HG02798 (cell line): ENCODE results near the gene ABCD3.
A peak's percentile ranks its signal among the peaks of the same experiment; 100 is the strongest.
"Not testable (repeated sequence)": the region's sequence is repeated elsewhere in the genome, so short reads cannot be mapped to it uniquely, and the experiment has no call there.

ENCODE experiments used
- ATAC-seq: cut with Tn5 transposase; IDR thresholded peaks from one replicate; pipeline ENCODE4 v1.9.1; 2021; ENCODE audit warnings: mild to moderate bottlenecking; ENCODE audit not compliant: unreplicated experiment, poor library complexity

Gene ABCD3

DNA sequence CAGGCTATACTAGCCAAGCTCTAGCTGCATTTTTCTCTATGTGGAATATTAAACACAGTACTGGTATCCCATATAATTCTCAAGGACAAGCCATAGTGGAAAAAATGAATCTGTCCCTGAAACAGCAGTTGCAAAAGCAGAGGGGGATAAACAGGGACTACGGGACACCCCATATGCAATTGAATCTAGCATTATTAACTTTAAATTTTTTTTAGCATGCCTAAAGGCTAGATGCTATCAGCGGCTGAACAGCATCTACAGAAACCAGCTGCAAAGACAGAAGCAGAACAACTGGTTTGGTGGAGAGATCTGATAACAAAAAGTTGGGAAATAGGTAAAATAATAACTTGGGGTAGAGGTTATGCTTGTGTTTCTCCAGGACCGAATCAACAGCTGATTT, 30.6 kb downstream of the ABCD3 start:
- ATAC-seq = not testable (repeated sequence)

DNA sequence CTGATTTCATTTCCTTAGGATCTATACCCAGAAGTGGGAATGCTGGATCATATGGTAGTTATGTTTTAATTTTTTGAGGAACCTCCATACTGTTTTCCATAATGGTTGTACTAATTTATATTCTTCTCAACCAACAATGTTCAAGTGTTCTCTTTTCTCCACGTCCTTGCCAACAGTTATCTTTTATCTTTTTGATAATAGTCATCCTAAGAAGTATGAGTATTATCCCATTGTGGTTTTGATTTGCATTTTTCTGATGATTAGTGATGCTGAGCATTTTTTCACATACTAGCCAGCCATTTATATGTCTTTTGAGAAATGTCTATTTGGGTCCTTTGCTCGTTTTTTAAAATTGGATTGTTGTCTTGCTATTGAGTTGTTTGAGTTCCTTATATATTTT, 38.5 kb downstream of the ABCD3 start:
- no peak for ATAC-seq

DNA sequence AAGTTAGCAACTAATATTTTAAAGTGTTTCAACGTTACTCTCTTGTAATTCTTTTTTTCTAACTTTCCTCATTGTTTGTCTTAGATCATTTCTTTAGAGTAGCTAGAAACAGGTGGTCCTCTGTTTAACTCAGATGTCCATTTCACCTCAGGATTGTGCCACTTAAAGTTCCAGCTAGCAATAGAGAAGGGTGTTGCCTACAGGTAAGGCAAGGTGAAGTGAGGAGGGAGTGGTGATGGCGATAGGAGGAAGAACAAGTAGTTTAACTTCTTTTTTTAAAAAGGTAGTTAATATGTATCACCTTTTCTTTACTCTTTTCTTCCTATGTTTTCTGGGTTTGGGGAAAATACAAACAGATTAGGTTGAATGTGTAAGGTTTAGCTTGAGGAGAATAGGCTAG, 44.4 kb downstream of the ABCD3 start:
- no peak for ATAC-seq

DNA sequence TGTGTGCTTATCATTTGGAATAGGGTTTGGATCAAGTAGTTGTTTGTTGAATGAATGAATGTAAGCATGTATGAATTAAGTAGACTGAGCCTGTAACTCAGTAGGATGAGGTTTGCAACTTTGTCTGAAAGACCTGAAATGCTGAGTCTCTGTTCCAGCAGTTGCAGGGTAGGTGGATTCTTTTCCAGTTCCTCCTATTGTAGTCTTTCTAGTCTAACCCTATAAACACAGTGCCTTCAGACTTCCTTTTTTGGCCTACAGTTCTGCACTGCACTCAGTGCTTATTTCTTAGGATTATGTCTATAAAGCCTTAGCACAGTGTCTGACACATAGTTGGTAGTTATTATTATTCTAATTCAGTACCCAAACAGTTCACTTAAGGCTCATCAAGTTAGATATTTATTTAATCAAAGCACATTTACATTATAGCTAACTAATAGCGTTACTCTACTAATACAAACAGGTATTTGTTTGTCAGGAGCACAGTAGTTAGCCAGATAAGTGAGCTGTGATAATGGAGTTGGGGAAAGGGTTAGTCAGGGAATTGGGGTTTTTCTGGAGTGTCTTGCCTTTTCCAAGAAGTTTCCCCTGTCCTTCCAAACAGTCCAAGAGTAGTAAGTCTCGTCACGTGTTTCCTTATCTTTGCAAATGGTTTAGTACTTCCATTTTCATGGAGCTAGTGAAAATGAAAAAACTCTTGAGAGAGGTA, 45.0 kb downstream of the ABCD3 start:
- no peak for ATAC-seq

DNA sequence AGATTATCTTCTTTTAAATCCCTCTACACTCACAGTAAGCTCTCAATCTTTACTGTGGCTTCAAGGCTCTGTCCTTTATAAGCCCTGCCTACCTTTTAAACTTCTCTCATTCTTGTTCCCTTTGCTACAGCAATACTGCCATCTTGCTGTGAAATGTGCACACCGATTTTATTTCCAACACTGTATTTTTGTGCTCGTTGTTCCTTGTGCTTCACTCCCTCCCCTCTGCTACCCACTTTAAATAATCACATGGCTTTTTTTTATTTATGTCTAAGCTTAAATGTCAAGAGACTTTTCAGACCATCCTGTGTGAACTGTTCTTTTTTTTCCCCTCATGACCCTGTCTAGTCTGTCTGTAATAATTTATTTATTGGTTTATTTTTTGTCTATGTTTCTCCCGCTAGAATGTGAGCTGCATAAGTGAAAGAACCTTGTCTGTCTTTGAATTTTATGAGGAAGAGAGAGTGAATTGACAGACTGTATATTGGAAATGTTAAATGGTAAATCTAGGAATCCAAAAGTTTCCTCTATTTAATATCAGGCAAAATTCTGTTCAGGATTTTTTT, 45.7 kb downstream of the ABCD3 start:
- ATAC-seq = peak; percentile 53

DNA sequence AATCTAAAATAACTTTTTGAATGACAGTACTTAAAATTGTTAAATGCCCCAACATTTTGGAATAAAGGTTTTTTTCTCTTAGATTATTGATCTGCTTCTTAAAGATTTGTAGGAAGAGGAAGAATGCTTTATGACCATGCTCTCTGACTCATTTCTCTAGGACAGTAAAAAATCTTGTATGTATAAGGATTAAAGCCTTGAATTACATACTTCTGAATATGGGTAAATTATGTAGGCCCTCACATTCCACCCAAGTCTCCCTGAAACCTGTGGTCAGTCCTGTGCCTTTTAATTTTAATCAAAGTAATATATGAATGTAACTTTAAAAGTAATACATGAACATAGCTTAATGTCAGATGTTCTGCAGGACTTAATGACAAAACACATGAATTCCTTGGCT, 50.5 kb downstream of the ABCD3 start:
- no peak for ATAC-seq

DNA sequence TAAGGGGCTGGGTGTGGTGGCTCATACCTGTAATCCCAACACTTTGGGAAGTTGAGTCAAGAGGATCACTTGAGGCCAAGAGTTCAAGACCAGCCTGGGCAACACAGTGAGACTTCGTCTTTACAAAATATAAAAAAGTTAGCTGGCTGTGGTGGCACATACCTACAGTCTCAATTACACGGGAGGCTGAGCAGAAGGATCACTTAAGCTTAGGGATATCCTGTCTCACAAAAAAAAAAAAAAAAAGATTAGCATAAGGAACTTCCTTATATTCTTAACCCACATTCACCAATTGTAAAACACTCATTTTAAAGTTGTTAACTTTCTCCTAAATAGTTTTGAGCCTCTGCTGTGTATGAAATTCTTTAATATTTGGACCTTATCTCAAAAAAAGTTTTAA, 53.1 kb downstream of the ABCD3 start:
- no peak for ATAC-seq

DNA sequence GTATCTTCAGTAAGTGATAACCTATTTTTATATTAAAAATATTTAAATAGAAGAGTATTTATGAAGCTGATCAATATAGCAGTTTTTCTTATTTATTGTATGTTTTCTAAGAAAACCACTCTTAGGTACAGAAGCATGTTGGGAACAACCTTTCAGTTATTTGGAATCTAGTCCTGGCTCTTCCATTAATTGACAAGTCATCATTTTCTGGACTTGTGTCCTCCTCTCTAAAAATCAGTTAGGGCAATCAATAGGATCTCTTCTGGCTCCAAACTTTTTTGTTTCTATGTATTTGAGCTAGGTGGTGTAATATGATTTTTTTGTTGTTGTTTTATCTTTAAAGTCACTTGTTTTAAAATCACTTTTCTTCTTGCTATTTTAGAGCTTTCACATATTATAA, 57.0 kb downstream of the ABCD3 start:
- ATAC-seq = no peak

DNA sequence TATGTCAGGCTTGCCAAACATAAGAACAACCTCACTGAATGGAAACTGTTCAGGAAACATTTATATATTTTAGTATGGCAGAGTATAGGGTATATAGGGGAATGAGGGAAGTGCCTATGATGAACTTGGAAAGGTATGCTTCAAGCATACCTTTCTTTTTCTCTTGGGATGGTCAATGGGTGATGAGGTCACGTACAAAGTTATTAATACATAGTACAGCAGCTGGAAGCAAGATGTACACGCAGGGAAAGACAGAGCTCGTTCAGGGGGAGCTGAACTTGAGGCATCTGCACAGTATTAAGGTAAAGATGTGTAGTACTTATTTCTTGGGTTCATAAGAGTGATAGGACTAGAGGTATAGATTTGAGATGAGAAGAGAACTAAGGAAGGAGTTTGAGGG, 61.5 kb downstream of the ABCD3 start:
- ATAC-seq = no peak

DNA sequence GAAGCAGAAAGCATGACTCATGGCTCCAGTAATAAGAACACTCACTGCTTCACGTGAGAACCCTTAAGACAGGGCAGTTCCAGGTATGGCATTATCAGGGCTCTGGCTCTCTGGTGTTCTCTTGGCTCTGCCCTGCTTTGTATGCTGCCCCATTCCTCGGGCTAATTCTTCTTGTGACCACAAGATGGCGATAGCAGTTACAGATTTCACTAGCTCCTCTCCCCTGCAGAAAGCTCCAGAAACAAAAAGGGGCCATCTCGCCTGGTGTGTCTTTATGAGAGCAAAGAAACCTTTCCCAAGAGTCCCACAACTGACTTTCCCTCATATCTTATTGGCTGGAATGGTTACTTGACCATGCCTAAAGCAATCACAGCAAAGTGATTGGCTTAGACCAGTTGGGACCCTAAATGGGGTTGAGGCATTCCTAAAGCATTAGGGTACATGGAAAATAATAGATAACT, 63.3 kb downstream of the ABCD3 start:
- ATAC-seq = peak; percentile 89

DNA sequence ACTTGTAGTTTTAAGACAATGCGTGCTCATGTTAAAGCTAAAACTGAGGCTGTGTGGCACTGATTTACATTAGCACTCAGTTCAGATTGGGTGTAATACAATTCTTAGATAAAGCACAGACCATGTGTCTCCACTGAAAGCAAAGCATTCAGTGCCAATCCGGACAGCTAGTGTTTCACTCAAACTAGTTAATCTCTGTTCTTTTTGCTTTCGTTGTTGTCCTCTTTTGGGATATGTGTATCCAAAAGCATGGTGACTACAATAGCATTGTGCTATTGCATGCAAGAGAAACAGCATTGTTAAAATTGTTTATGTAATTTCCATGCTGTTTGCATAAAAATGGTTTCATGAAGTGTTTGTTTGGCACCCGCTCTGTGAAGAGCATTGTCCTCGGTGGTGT, 68.8 kb downstream of the ABCD3 start:
- no peak for ATAC-seq

DNA sequence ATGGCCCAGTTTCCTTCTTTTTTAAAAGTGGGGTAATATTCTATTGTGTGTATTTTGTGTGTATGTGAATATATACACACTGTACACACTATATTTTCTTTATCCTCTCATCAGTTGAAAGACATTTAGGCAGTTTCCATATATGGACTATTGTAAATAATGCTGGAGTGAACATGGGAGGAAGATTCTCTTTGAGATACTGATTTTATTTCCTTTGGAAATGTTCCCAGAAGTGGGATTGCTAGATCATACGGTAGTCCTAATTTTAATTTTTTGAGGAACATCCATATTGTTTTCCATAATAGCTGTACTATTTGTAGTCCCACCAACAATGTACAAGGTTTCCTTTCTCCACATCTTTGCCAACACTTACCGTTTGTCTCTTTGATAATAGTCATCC, 72.4 kb downstream of the ABCD3 start:
- ATAC-seq = no peak

DNA sequence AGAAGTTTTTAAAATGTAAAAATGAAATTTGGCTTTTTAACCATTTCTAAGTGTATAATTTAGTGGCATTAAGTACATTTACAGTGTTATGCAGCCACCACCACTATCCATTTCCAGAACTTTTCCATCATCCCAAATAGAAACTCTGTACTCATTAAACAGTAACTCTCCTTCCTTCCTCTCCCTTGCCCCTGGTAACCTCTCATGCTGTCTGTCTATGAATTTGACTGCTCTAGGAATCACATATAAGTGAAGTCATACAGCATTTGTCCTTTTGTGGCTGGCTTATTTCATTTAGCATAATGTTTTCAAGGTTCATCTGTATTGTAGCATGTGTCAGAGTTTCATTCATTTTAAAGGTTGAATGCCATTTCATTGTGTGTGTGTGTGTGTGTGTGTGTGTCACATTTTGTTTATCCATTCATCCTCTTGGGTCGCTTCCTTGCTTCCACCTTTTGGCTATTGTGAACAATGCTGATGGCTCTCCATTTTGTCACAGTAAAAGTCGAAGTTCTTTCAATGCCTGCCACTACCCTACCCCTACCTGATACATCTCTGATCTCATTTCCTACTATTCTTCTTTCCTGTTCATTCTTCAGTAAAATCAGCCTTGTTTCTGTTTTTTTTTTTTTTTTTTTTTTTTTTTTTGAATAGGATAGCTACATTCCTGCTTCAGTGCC, 78.0 kb downstream of the ABCD3 start:
- ATAC-seq = no peak

DNA sequence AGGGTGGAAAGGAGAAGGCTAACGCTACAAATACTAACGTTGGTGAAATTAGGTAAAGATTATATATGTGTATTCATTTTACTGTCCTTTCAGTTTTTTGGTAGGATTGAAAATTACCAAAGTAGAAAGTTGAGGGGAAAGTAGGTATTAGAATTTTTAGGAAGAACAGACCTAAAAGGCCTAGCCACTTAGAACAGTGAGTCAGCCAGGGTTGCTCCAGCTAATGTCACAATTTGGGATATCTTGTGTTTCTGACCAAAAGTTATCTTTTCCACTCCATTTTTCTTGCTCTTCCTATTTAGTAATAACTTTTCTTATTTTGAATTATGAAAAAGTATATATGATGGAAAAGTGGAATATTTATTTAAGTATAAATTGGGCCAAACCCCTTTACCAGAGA, 83.2 kb downstream of the ABCD3 start:
- ATAC-seq = no peak

DNA sequence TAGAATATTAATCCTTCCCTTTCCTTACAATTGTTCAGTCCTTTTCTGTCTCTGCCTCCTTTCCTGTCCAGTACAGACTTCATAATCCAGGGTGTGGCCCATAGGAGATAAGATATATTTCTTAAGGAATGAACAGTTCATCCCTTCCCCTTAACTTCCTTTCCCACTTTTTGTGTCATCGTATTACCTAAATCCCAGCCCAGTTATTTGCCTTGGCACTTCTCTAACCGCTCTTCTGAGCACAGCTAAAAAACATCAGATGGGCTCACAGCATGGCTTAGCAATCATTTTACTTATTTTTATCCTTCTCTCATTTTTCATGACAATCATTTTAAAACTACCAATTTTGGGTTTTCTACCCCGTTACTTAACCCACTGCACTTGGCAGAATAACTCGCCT, 83.7 kb downstream of the ABCD3 start:
- ATAC-seq = no peak

DNA sequence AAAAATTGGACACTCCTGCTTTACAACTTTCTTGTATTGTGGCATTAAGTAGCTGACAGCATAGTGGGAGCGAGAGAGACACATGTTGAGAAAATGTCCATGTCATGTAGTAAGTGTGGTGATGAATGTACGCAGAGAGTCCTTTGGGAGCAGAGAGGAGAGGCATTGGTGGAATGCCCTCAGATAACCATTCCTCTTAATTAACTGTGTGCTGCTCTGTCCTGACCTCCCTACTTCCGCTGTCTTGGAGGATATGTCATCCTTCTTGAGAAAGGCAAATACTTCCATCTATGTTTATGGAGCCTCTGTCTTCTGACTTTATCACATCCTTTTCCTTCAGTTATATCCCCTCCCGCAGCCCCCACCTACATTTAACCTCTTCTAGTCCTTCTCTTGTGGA, 85.0 kb downstream of the ABCD3 start:
- ATAC-seq = no peak

DNA sequence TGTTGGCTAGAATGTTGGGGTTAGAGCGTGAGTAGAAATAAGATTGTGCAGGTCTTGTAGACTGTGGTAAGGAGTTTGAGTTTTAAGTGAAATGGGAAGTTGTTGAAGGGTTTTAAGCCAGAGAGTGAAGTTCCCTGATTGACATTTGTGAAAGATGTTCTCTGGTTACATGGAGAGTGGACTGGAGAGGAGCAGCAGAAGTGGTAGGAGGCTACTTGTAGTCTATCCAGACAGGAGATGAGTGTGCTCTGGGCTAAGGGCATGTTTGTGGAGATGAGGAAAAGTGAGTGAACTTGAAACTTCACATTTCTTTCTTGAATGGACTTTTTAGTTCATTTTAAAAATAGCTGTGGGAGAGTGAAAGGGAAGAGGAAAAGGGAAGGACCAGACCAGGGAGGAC, 86.4 kb downstream of the ABCD3 start:
- ATAC-seq = no peak

DNA sequence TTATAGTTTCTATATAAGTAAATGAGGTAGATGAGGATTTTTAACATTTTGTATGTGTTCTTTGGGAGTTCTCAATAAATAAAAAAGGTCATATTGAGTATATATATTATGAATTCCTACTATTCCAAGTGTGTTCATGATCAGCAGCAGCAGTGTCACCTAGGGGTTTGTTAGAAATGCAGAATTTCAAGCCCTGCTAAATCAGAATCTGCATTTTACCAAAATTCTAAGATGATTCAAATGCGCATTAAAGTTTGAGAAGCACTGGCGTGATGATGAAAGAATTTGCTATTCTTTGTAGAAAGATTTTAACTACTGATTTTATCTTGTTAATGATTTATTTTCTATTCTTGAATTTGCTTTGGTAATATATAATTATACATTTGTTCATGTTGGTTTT, 94.6 kb downstream of the ABCD3 start:
- no peak for ATAC-seq

DNA sequence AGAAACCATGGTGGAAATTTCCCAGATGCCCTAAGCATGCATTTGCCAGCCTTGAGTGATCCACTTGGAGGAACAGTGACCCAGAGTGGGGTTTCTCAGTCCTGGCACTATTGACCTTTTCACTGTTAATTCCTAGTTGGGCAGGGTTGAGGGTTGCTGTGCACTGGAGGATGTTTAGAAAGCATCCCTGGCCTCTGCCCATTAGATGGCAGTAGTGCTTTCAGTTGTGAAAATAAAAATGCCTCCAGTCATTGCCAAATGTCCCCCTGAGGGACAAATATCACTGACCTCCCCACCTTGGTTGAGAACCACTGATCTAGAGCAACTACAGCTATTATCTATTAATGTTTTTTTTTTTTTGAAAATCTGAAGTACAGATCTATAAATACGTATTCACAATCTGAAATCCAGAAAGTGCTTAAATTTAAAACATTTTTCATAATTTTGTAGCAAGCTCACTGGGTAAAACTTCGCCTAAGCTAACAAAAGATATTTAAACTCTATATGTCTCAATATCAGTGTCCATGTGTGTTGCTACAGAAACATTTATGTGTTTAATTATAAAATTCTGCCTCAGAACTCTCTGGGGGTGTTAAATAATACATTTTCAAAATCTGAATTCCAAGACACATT, 96.0 kb downstream of the ABCD3 start:
- no peak for ATAC-seq

DNA sequence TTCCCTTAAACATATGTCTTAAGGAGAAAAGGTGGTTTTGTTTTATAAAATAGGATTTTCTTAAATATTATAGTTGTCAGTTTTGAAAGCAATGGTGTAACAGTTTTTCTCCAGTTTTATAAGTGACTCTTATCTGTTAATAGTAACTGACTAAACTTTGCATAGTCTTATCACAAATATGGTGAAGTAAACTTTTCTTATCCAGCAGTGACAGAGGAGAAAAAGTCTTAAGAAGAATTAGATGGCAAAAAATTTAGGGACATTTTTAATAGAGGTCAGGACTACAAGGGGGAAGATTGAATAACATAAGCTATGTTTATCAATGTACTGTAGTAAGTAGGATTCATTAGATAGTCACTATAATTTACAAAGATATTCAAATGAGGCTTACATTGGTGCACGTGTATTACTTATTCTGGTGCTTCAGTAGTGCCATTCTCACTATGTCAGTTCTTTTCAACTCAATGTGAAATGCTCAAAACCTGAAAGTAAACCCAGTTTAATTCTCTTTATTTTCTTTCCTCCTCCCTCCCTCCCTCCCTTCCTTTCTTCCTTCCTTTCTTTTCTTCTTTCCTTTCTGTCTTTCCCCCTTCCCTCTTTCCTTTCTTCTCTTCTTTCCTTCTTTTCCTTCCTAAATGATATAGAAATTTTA, 97.2 kb downstream of the ABCD3 start:
- no peak for ATAC-seq

DNA sequence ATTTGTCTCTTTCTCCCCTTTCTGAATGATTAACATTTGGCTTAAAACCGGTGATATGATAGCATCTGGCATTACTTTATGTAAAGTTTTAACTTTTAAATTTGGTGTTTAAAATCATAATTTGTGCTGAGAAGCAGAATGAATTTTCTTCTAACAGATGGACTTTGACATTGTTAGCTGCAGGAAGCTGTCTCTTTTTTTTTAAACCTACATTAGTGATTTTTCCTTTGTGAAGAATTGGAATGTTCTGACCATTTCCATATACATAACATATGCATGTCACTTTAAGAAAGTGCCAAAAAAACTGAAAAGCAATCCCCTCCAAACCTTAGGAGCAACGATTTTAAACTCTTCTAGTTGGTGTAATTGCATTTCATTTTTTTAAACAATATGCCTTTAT, 101.2 kb downstream of the ABCD3 start:
- no peak for ATAC-seq
